GM12878 (cell line): Measurements from ENCODE around the gene MED13L. TPM values are rescaled to one million over a fixed set of nuclear protein-coding genes. Genes with fewer than 3 reads are reported as not detected.

Source experiments
- ATAC-seq: fragments of 200-7000 bp; cut with Tn5 transposase; 3 replicates; pipeline ENCODE4 v1.9.1; 2020; ENCODE audit warnings: mild to moderate bottlenecking, moderate library complexity
- BruUV-seq: library from RNA; stranded (reverse); fragments of 400-500 nt; replicated peaks from 2 replicates; lab custom pipeline; 2021; lab: Mats Ljungman, UMichigan
- CTCF ChIA-PET: fragments of 300-600 bp; sonication (Branson Sonifier 250); formaldehyde crosslinking; extraction: SDS; loops from one replicate; lab custom pipeline; 2021; ENCODE audit warnings: inconsistent platforms; lab: Yijun Ruan, JAX
- POLR2A ChIA-PET: fragments of 350-600 bp; formaldehyde crosslinking; extraction: SDS; loops from one replicate; lab custom pipeline; 2021; ENCODE audit warnings: inconsistent platforms; lab: Charles Lee
- RAD21 ChIA-PET: fragments of 300-600 bp; sonication (Branson Sonifier 250); formaldehyde crosslinking; loops from one replicate; lab custom pipeline; 2023; ENCODE audit warnings: antibody characterized with exemption; ENCODE audit not compliant: unreplicated experiment; lab: Charles Lee
- SMC1A ChIA-PET: fragments of 300-600 bp; sonication (Branson Sonifier 250); formaldehyde crosslinking; loops from one replicate; lab custom pipeline; 2023; ENCODE audit not compliant: unreplicated experiment, uncharacterized antibody; lab: Charles Lee
- DNase-seq: peaks from one replicate; pipeline ENCODE4 v3.0.0-alpha.2; 2011; ENCODE audit warnings: low read depth, low spot score
- FAIRE-seq: peaks from 3 replicates; lab custom pipeline; 2011; peaks lifted over from hg19 to GRCh38; lab: Jason Lieb, UNC
- H2AFZ ChIP-seq: 2 replicates; pipeline ENCODE4 v1.6.0; 2011; ENCODE audit warnings: low read depth, low read length, control low read depth; ENCODE audit not compliant: control insufficient read depth
- H3K27ac ChIP-seq: 2 replicates; pipeline ENCODE4 v1.5.1; 2011; ENCODE audit warnings: control low read depth; ENCODE audit not compliant: control insufficient read depth, insufficient read depth
- H3K27me3 ChIP-seq, 2 experiments: replicated peaks in 1 of 2; 2 replicates each; pipeline versions ENCODE4 v1.6.0 to v1.6.1; 2011; ENCODE audit warnings: low read length in 1 of 2; ENCODE audit not compliant: control insufficient read depth in 2 of 2, insufficient read depth in 2 of 2
- H3K36me3 ChIP-seq, 2 experiments: 2 replicates each; pipeline ENCODE4 v1.5.1; 2011; ENCODE audit warnings: low read length in 1 of 2; ENCODE audit not compliant: control insufficient read depth in 2 of 2, insufficient read depth in 2 of 2
- H3K4me1 ChIP-seq: 2 replicates; pipeline ENCODE4 v1.6.1; 2011; ENCODE audit warnings: mild to moderate bottlenecking, low read length, moderate library complexity, mixed read lengths; ENCODE audit not compliant: control insufficient read depth, insufficient read depth
- H3K4me2 ChIP-seq: 2 replicates; pipeline ENCODE4 v1.6.0; 2011; ENCODE audit warnings: control low read depth; ENCODE audit not compliant: control insufficient read depth, insufficient read depth
- H3K4me3 ChIP-seq: fragments of 200-600 bp; sonication (generic); 2 replicates; pipeline ENCODE4 v1.5.1; 2016
- H3K79me2 ChIP-seq: 2 replicates; pipeline ENCODE4 v1.6.0; 2011; ENCODE audit warnings: low read length; ENCODE audit not compliant: control insufficient read depth, insufficient read depth
- H3K9ac ChIP-seq: 2 replicates; pipeline ENCODE4 v1.8.0; 2011; ENCODE audit warnings: low read length, control low read depth, mixed read lengths; ENCODE audit not compliant: control insufficient read depth, insufficient read depth
- H3K9me3 ChIP-seq: replicated peaks from 3 replicates; pipeline ENCODE4 v1.5.1; 2011; ENCODE audit warnings: mild to moderate bottlenecking, low read length; ENCODE audit not compliant: control insufficient read depth, insufficient read depth
- H4K20me1 ChIP-seq: 2 replicates; pipeline ENCODE4 v1.6.0; 2011; ENCODE audit not compliant: control insufficient read depth, insufficient read depth
- ASH2L ChIP-seq: fragments of 300-600, 200-600 bp; sonication (generic); IDR thresholded peaks from 2 replicates; pipeline ENCODE4 v1.6.1; 2017; ENCODE audit warnings: low read depth, mild to moderate bottlenecking, borderline replicate concordance
- ESRRA ChIP-seq: IDR thresholded peaks from 2 replicates; pipeline ENCODE4 v1.6.1; 2012; ENCODE audit warnings: mild to moderate bottlenecking, low read length, improper control_type of control experiment
- MXI1 ChIP-seq: fragments of 150-350 bp; IDR thresholded peaks from 2 replicates; pipeline ENCODE4 v1.6.1; 2011; ENCODE audit warnings: low read depth, mild to moderate bottlenecking, inconsistent platforms, low read length, improper control_type of control experiment
- NR2F1 ChIP-seq: fragments of 450-650 bp; conservative IDR thresholded peaks from 2 replicates; pipeline ENCODE4 v1.6.1; 2017; ENCODE audit warnings: mild to moderate bottlenecking
- RBBP5 ChIP-seq: fragments of 200-600 bp; sonication (generic); conservative IDR thresholded peaks from 2 replicates; pipeline ENCODE4 v1.6.1; 2016
- SMAD1 ChIP-seq: fragments of 450-650 bp; IDR thresholded peaks from 2 replicates; pipeline ENCODE4 v1.6.1; 2018; ENCODE audit warnings: mild to moderate bottlenecking, low read depth; ENCODE audit not compliant: partially characterized antibody
- SREBF1 ChIP-seq: IDR thresholded peaks from 2 replicates; pipeline ENCODE4 v1.6.1; 2012; ENCODE audit warnings: mild to moderate bottlenecking, low read length
- SRF ChIP-seq, 2 experiments: IDR thresholded peaks; 2 replicates each; pipeline ENCODE4 v1.6.1; 2011; ENCODE audit warnings: low read depth in 2 of 2, low read length in 2 of 2, mild to moderate bottlenecking in 1 of 2, moderate library complexity in 1 of 2
- TAF1 ChIP-seq: IDR thresholded peaks from 2 replicates; pipeline ENCODE4 v1.6.1; 2011; ENCODE audit warnings: mild to moderate bottlenecking, low read depth, low read length, borderline replicate concordance
- USF1 ChIP-seq: IDR thresholded peaks from 2 replicates; pipeline ENCODE4 v1.6.1; 2011; ENCODE audit warnings: borderline replicate concordance, low read depth, mild to moderate bottlenecking, moderate library complexity, mixed read lengths, low read length; ENCODE audit not compliant: insufficient read depth; ENCODE audit errors: extremely low read length
- ZNF207 ChIP-seq: fragments of 450-650 bp; IDR thresholded peaks from 2 replicates; pipeline ENCODE4 v1.6.1; 2014; ENCODE audit warnings: antibody characterized with exemption, mild to moderate bottlenecking, borderline replicate concordance
- ZNF217 ChIP-seq: fragments of 450-650 bp; IDR thresholded peaks from 2 replicates; pipeline ENCODE4 v1.6.1; 2017; ENCODE audit warnings: antibody characterized with exemption, mild to moderate bottlenecking
- WGBS: methylation state at CpG from one replicate; pipeline ENCODE4 v1.1.6; 2016; ENCODE audit warnings: low lambda C conversion rate; ENCODE audit not compliant: insufficient replicate concordance, insufficient coverage; ENCODE audit errors: missing lambda C conversion rate; 5-methylcytosine and 5-hydroxymethylcytosine counted together
- in situ Hi-C: fragments of 300-500 bp; cut with MboI; formaldehyde crosslinking; loops from 9 replicates; pipeline ENCODE4 v1.14.3; 2018; ENCODE audit warnings: mixed read lengths
- intact Hi-C: fragments of 100-400 bp; cut with micrococcal nuclease; formaldehyde crosslinking; loops from one replicate; pipeline ENCODE4 v1.14.2; 2022; ENCODE audit not compliant: unreplicated experiment
- polyA plus RNA-seq, 11 experiments: library from polyadenylated mRNA; depleted of rRNA in 4 of 11; unstranded in 6 of 11; stranded (reverse) in 5 of 11; fragments of >200 nt; fragmentation: Nextera tagmentation in 4 of 11; fragmentation: Illumina TruSeq in 1 of 11; extraction: Ambion mirVana in 4 of 11; extraction: Trizol in 1 of 11; gene quantifications; 1 replicate in 1 of 11; 2 replicates in 10 of 11; pipeline versions ENCODE4 v1.2.1 to v1.2.3, GENCODE V29; 2011 to 2016; ENCODE audit warnings: inconsistent platforms in 2 of 11, missing spikeins in 2 of 11, low read depth in 1 of 11
- total RNA-seq, 4 experiments: library from RNA; depleted of rRNA in 3 of 4; stranded (reverse); fragments of >200 nt in 3 of 4; fragmentation: Illumina TruSeq in 1 of 4; extraction: Trizol in 1 of 4; gene quantifications; 2 replicates each; pipeline versions ENCODE4 v1.2.1 to v1.2.3, GENCODE V29; 2013 to 2021
- TF ChIP-seq, protein P1 (sequence below): fragments of 450-650 bp; formaldehyde crosslinking; IDR thresholded peaks from 2 replicates; pipeline ENCODE4 v1.5.0; 2022; ENCODE audit warnings: mild to moderate bottlenecking, missing genetic modification characterization
- TF ChIP-seq, protein P2 (sequence below): IDR thresholded peaks from 2 replicates; pipeline ENCODE4 v1.6.1; 2012; ENCODE audit warnings: low read length, inconsistent platforms

MED13L gene
- total and polyA plus RNA-seq, 10 of the 15 experiments (the other 5 are each of a cell fraction or from before 2014, with no cell fraction given), result 3.7 to 30.1 (median 9.1) TPM

GRCh38 chr12:116295327-116296263, 18.1 kb upstream of the MED13L start (continued):
- TF ChIP-seq, protein P1, sequence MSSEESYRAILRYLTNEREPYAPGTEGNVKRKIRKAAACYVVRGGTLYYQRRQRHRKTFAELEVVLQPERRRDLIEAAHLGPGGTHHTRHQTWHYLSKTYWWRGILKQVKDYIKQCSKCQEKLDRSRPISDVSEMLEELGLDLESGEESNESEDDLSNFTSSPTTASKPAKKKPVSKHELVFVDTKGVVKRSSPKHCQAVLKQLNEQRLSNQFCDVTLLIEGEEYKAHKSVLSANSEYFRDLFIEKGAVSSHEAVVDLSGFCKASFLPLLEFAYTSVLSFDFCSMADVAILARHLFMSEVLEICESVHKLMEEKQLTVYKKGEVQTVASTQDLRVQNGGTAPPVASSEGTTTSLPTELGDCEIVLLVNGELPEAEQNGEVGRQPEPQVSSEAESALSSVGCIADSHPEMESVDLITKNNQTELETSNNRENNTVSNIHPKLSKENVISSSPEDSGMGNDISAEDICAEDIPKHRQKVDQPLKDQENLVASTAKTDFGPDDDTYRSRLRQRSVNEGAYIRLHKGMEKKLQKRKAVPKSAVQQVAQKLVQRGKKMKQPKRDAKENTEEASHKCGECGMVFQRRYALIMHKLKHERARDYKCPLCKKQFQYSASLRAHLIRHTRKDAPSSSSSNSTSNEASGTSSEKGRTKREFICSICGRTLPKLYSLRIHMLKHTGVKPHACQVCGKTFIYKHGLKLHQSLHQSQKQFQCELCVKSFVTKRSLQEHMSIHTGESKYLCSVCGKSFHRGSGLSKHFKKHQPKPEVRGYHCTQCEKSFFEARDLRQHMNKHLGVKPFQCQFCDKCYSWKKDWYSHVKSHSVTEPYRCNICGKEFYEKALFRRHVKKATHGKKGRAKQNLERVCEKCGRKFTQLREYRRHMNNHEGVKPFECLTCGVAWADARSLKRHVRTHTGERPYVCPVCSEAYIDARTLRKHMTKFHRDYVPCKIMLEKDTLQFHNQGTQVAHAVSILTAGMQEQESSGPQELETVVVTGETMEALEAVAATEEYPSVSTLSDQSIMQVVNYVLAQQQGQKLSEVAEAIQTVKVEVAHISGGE, result no peak
- TF ChIP-seq MXI1 (no peak), SRF (IDR thresholded peaks at IDR 0.05; ENCODE audit: low read depth in 2 of 2, low read length in 2 of 2) (no peak), SMAD1 (no peak), ESRRA (no peak), TAF1 (no peak)

GRCh38 chr12:116294454-116295165, 17.1 kb upstream of the MED13L start:
- 66% methylated on average over 4 of the region's 4 CpGs for WGBS
- Histone ChIP-seq H3K79me2 (no peaks in the 10 kb centered on the region), H3K4me3 (no peak overlapping the region), H3K9me3 (no peaks in the 10 kb centered on the region; the same call in 2 of the 3 replicates), H4K20me1 (no peaks in the 10 kb centered on the region), H3K4me2 (no peak overlapping the region), H2AFZ (no peak overlapping the region), H3K9ac (no peak overlapping the region), H3K27me3 (peaks cover 0 to 3% of the 10 kb centered on the region in 2 experiments; a peak in 3 of 4 replicates), H3K4me1 (no peaks in the 10 kb centered on the region), H3K27ac (no peak overlapping the region), H3K36me3 (no peaks in the 10 kb centered on the region)
- FAIRE-seq (no peak), ATAC-seq (no peak), DNase-seq (no peak)
- intact Hi-C loops (no loop called here), in situ Hi-C loops (no loop called here)
- no TSS peak for BruUV-seq
- POLR2A ChIA-PET, result no interaction called here
- RAD21 ChIA-PET, result no interaction called here
- CTCF ChIA-PET, result no interaction called here
- SMC1A ChIA-PET, result no interaction called here
- no peak for TF ChIP-seq ASH2L
- TF ChIP-seq USF1, result no peak
- TF ChIP-seq ZNF217, result no peak
- no peak for TF ChIP-seq NR2F1
- no peak for TF ChIP-seq ZNF207
- TF ChIP-seq, protein P2, sequence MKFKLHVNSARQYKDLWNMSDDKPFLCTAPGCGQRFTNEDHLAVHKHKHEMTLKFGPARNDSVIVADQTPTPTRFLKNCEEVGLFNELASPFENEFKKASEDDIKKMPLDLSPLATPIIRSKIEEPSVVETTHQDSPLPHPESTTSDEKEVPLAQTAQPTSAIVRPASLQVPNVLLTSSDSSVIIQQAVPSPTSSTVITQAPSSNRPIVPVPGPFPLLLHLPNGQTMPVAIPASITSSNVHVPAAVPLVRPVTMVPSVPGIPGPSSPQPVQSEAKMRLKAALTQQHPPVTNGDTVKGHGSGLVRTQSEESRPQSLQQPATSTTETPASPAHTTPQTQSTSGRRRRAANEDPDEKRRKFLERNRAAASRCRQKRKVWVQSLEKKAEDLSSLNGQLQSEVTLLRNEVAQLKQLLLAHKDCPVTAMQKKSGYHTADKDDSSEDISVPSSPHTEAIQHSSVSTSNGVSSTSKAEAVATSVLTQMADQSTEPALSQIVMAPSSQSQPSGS, result no peak
- no peak for TF ChIP-seq SREBF1
- no peak for TF ChIP-seq RBBP5
